Esophagus muscularis mucosa (tissue), 4 donors: Measurements from ENCODE around the gene WBP2. TPM values are rescaled to one million over a fixed set of nuclear protein-coding genes. Genes with fewer than 3 reads are reported as not detected.
"Not testable (repeated sequence)": the region's sequence is repeated elsewhere in the genome, so short reads cannot be mapped to it uniquely, and the experiment has no call there.

ENCODE experiments used
- DNase-seq: peaks from one replicate; pipeline ENCODE4 v3.0.0-alpha.2; 2017; ENCODE audit errors: extremely low spot score
- H3K27ac ChIP-seq, 4 donors: fragments of 200-600 bp; sonication (generic); replicated peaks in 1 of 4; 1 replicate in 3 of 4; 2 replicates in 1 of 4; pipeline ENCODE4 v1.5.1; 2016 to 2019; ENCODE audit warnings: mild to moderate bottlenecking in 1 of 4
- H3K27me3 ChIP-seq, 4 donors: fragments of 200-600 bp; sonication (generic); one replicate each; pipeline versions ENCODE4 v1.5.1 to v1.6.0; 2016 to 2019
- H3K36me3 ChIP-seq, 4 donors: fragments of 200-600 bp; sonication (generic); one replicate each; pipeline ENCODE4 v1.5.1; 2016 to 2019
- H3K4me1 ChIP-seq, 4 donors: fragments of 200-600 bp; sonication (generic); one replicate each; pipeline ENCODE4 v1.5.1; 2016 to 2019
- H3K4me3 ChIP-seq, 4 donors: fragments of 200-600 bp; sonication (generic); 1 replicate in 2 of 4; 2 replicates in 2 of 4; pipeline ENCODE4 v1.5.1; 2016 to 2019; ENCODE audit warnings: mild to moderate bottlenecking in 4 of 4, moderate library complexity in 1 of 4
- H3K9me3 ChIP-seq, 4 donors: fragments of 200-600 bp; sonication (generic); 1 replicate in 3 of 4; 2 replicates in 1 of 4; pipeline ENCODE4 v1.5.1; 2016 to 2019
- CTCF ChIP-seq, 3 experiments: fragments of 200-600 bp in 2 of 3; fragments of 450-650 bp in 1 of 3; sonication (generic) in 2 of 3; IDR thresholded peaks; one replicate each; pipeline ENCODE4 v1.5.1; 2017 to 2019; ENCODE audit warnings: antibody characterized with exemption in 3 of 3, mild to moderate bottlenecking in 2 of 3, moderate library complexity in 1 of 3
- EP300 ChIP-seq: sonication (generic); formaldehyde crosslinking; IDR thresholded peaks from one replicate; pipeline ENCODE4 v1.6.1; 2017; ENCODE audit warnings: antibody characterized with exemption
- POLR2A ChIP-seq: fragments of 450-650 bp; IDR thresholded peaks from one replicate; pipeline ENCODE4 v1.6.1; 2017; ENCODE audit warnings: antibody characterized with exemption, moderate library complexity, mild to moderate bottlenecking, low read depth
- POLR2AphosphoS5 ChIP-seq, 2 donors: sonication (generic); formaldehyde crosslinking; IDR thresholded peaks; one replicate each; pipeline ENCODE4 v1.6.1; 2017; ENCODE audit warnings: antibody characterized with exemption in 2 of 2
- WGBS: methylation state at CpG from one replicate; pipeline ENCODE4 v1.1.5; 2018; 5-methylcytosine and 5-hydroxymethylcytosine counted together
- intact Hi-C: fragments of 100-400 bp; cut with DNase I; formaldehyde crosslinking; loops from one replicate; pipeline ENCODE4 v1.15.1; 2023
- total RNA-seq, 4 donors: library from RNA; depleted of rRNA; stranded (reverse); fragments of >200 nt; gene quantifications; one replicate each; pipeline versions ENCODE4 v1.1.0 to v1.2.1, GENCODE V29; 2016

The WBP2 gene
- total RNA-seq, 4 donors from 2014 or later: 48.2 to 95.8 (median 85.2) TPM

GRCh38 chr17:75854101-75854748 lies 910 bp downstream of the WBP2 start:
- intact Hi-C loops: no loop called here

GRCh38 chr17:75853433-75853832 lies 1.7 kb downstream of the WBP2 start:
- Histone ChIP-seq H3K27me3 (no peaks in the 10 kb centered on the region), H3K27ac (peak overlapping the region; percentile 92 to 100 (median 100)), H3K4me1 (peaks cover 69 to 77% (median 73%) of the 10 kb centered on the region in 4 donors), H3K36me3 (peaks cover 22 to 45% (median 42%) of the 10 kb centered on the region in 4 donors), H3K4me3 (peak overlapping the region in 3 of 4 donors; percentile 22 to 92 (median 79)), H3K9me3 (no peaks in the 10 kb centered on the region)
- no peak for DNase-seq
- intact Hi-C loops: no loop called here
- TF ChIP-seq CTCF (IDR thresholded peaks at IDR 0.05) (no peak), POLR2AphosphoS5 (IDR thresholded peaks at IDR 0.05) (no peak), EP300 (no peak), POLR2A (no peak)
- WGBS: 66% methylated on average over 7 of the region's 7 CpGs

More at GRCh38 chr17:75854101-75854748, 910 bp downstream of the WBP2 start:
- peak overlapping the region; percentile 79 to 92 (median 86) for H3K4me3 ChIP-seq
- H3K4me1 ChIP-seq: peaks cover 61 to 73% (median 68%) of the 10 kb centered on the region in 4 donors
- TF ChIP-seq EP300 (peak; percentile 74), POLR2A (no peak), POLR2AphosphoS5 (IDR thresholded peaks at IDR 0.05) (peak; percentile 72 to 90), CTCF (IDR thresholded peaks at IDR 0.05) (no peak)
- H3K27me3 ChIP-seq: no peaks in the 10 kb centered on the region
- peaks cover 21 to 38% (median 34%) of the 10 kb centered on the region in 4 donors for H3K36me3 ChIP-seq
- 11% methylated on average over 7 of the region's 7 CpGs for WGBS
- DNase-seq: no peak
- H3K27ac ChIP-seq: peak overlapping the region; percentile 92 to 100 (median 100)
- H3K9me3 ChIP-seq: no peaks in the 10 kb centered on the region

- not testable (repeated sequence) for DNase-seq
- intact Hi-C loops: loop anchor here (2.0 kb wide), 1 partner anchor 45 kb away; the partner anchor contains the start of gene TRIM65
Measured at GRCh38 chr17:75851693-75851991, 3.5 kb downstream of the WBP2 start.

GRCh38 chr17:75850928-75851692 lies 4.0 kb downstream of the WBP2 start:
- H3K9me3 ChIP-seq: no peaks in the 10 kb centered on the region
- 84% methylated on average over 12 of the region's 12 CpGs for WGBS
- peaks cover 80 to 86% (median 84%) of the 10 kb centered on the region in 4 donors for H3K4me1 ChIP-seq
- no peaks in the 10 kb centered on the region for H3K27me3 ChIP-seq
- intact Hi-C loops: loop anchor here (2.0 kb wide), 1 partner anchor 46 kb away; the partner anchor contains the start of gene TRIM65
- no peak for DNase-seq
- peak overlapping the region; percentile 17 to 71 (median 32) for H3K27ac ChIP-seq
- peaks cover 44 to 69% (median 66%) of the 10 kb centered on the region in 4 donors for H3K36me3 ChIP-seq
- no peak overlapping the region for H3K4me3 ChIP-seq
- TF ChIP-seq POLR2A (no peak), CTCF (IDR thresholded peaks at IDR 0.05) (no peak), EP300 (no peak), POLR2AphosphoS5 (IDR thresholded peaks at IDR 0.05) (no peak)

More at GRCh38 chr17:75851693-75851991, 3.5 kb downstream of the WBP2 start:
- H3K9me3 ChIP-seq, H3K27me3 ChIP-seq, H3K4me3 ChIP-seq: not testable (repeated sequence)
- Histone ChIP-seq H3K4me1 (peaks cover 80 to 86% (median 84%) of the 10 kb centered on the region in 4 donors), H3K36me3 (peaks cover 39 to 63% (median 60%) of the 10 kb centered on the region in 4 donors), H3K27ac (peak overlapping the region in 2 of 4 donors; percentile 11 to 71)
- WGBS: 91% methylated on average over 15 of the region's 15 CpGs

- Histone ChIP-seq H3K4me3 (no peak overlapping the region), H3K27ac (peak overlapping the region; percentile 39 to 71 (median 54)), H3K9me3 (no peaks in the 10 kb centered on the region), H3K27me3 (no peaks in the 10 kb centered on the region), H3K36me3 (peaks cover 50 to 74% (median 70%) of the 10 kb centered on the region in 4 donors), H3K4me1 (peaks cover 93 to 98% (median 96%) of the 10 kb centered on the region in 4 donors)
- DNase-seq: no peak
- intact Hi-C loops: loop anchor here (2.0 to 5.0 kb wide), 2 partner anchors 33 to 47 kb away; partner anchors contain the start of gene TRIM65
- 71% methylated on average over 9 of the region's 9 CpGs for WGBS
- no peak for TF ChIP-seq POLR2A
Measured at GRCh38 chr17:75849724-75850123, 5.4 kb downstream of the WBP2 start.
